HG02884 (cell line): ENCODE measurements around the gene TRIB2.

Experiments used
- ATAC-seq: cut with Tn5 transposase; IDR thresholded peaks from one replicate; pipeline ENCODE4 v1.9.1; 2021; ENCODE audit warnings: mild to moderate bottlenecking, moderate library complexity; ENCODE audit not compliant: unreplicated experiment

The TRIB2 gene

DNA sequence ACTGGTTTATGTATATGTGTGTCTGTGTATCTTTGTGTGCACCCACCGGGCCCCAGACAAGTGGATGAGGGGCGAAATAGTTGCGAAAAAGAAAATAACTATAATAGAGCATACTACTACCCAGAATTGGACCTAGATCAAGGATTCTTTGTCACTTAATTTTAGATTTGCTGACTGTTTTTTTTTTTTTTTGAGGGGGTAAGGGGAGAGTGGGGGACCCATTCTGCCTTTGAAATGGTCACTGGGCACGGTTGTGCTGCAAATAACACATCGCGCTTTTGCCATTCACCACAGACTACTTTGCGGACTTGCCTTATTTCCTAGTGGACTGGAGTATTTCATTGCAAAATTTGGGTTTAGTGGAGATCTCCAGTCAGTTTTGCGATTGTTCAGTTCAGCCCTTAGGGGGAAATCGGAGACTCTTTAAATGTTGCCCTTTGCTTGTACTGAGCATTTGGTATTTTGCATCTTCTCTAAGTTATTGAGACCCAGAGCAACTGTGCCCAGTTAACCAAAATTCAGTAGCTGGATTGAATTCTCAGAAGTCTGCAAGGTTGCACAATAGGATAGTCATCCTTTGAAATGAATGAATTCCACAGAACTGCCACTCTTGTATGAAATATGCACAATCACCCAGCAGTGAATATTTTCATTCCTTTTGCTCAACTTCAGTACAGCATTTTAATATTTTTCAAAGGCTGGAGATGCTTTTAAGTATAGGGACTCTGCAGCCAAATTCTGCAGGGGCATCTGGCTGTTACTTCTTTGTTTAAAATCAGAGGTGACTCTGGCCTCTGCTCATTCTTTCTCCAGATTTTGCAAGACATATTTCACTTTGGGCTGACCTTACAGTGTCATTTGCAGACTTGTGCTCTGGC, 2.9 kb downstream of the TRIB2 start:
- no peak for ATAC-seq

DNA sequence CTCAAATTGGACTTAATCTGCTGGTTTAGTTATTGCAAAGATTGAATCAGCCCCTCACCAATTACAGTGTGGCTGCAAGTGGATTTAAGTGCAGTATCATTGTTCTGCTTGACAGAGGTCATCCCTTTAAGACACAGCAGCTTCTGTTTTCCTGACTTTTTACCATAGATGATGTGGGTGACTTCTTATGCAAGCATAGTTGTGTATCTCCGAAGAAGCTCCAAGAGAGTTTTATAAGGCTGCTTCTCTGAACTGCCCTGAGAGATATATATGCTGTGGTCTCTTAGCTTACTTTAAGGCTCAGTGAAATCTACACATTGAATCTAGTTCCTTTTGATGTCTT, 3.5 kb downstream of the TRIB2 start:
- no peak for ATAC-seq

DNA sequence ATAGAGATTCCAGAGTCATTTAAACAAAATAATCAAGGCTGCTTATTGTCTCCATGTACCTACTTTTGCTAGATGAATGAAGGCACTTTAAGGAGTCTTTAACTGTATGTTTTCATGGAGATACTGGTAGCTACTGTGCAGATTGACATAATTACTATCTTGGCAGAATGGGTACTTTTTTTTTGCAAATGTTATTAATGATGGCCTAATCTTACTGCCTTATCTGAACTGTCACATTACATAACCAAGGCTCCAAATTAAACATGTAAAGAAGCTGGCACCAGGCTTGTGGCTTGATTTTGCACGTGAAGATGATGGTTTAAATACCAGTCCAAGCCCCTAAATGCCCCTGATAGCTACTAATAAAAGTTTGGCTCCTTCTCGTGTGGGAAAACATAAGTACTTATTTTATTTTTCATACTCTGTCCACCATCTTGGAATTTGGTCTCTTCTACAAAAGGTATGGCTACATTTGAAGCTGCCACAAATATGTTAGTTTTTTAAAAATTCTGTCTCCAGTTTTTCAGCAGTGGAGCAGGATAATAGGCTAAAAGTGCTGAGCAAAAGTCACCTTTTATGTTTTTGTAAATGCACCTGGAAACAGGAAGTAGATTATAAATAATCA, 4.1 kb downstream of the TRIB2 start:
- no peak for ATAC-seq

DNA sequence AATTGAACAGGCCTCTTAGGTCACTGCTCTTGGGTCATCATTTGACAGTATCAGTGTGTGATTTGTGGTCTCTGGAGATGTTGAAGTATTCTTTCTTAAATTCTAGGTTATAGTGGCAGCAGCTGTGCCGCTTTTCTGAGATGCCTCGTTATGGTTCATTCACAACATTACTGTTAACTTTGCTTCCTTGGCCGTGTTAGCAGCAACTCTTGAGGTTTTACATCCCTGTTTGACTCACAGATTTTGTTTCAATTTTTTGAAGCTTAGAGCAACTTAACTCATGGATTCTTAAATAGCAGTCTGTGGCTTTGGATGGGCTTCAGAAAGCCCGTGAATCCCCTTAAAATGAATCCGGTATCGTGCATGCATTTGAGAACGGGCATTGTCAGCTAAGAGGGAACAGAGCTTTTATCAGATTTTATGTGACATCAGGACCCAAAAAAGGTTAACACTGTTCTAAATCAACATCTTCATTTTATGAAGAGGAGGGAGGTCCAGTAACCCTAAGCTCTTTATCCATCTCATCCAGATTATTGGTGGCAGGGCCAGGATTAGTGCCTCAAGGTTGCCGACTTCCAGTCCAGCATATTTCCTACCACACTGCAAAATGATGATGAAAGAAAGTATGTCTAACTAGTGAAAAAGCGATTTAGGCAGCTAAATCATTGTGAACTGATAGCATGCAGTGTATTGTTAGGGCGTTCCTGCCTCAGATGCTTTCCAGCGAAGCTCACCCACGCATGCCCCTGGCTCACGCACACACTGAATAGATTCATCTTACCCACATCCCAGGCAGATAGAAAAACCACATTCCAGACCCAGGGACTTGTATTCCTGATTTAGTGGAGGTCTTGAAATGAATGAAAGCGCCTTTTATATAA, 5.1 kb downstream of the TRIB2 start:
- ATAC-seq, result no peak

DNA sequence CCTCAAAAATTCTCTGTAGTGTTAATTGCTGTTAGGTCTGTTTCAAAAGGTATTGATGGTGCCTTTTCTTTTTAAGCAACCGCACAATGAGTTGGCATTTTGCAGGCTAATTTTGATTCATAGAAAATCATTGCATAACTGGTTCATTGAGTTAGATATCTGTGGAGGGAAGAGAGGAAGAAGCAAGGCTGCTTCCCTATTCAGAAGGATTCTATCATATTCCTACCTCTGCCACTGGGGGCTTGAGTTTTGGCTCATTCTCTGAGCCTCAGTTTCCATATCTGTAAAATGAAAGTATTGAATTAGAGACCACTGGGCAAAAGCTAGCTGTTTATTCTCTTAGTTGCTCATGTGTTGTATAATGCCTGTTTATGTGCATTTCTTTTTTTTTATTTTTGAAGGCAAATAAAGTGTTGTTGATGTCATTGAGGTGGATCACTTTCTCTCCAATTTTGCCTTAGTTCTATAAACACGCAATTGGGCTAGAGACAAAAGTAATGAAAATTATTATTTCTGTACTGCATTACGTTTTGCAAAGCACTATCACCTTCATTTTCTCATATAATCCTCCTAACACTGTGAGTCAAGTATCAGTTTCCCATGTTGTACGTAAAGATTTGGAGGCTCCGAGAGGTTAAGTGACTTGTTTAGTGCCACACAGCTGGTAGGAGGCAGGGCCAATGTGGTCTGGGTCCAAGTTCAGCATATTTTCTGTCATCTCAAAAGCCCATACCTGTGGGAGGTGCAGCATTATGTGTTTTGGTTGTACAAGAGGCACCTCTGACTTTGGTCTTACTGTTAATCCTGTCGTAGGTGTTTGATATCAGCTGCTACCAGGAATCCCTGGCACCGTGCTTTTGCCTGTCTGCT, 5.9 kb downstream of the TRIB2 start:
- ATAC-seq, result no peak

DNA sequence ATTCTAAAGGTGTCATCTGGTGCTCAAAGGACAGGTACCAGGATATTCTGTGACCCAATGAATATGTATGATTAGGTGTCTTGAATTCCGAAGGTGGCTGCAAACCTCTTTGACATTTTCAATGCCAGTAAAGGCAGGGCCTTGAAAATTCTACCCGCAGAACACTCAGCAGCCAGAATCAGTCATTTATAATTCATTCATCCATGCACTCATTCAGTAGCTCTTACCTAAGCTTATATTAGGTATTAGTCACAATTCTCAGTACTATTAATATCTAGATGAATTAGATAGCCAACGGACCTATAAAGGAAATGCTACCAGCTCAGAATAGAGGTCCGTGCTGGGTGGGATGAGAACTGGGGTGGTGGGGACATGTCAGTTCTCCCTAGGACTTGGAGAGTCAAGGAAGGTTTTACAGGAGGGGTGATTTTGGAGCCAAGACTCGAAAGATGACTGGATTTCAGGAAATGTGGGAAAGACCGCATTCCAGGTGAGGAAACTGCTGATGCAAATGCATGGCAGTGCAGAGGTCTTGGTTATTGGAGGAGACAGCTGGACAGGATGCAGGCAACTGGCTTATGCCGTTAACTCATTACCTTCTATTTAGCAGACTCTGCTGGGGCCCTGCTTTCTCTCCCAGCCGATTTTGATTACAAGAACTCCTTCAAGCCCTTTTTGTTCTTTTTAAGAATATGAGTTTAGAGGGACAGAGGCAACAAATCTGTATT, 7.2 kb downstream of the TRIB2 start:
- no peak for ATAC-seq

DNA sequence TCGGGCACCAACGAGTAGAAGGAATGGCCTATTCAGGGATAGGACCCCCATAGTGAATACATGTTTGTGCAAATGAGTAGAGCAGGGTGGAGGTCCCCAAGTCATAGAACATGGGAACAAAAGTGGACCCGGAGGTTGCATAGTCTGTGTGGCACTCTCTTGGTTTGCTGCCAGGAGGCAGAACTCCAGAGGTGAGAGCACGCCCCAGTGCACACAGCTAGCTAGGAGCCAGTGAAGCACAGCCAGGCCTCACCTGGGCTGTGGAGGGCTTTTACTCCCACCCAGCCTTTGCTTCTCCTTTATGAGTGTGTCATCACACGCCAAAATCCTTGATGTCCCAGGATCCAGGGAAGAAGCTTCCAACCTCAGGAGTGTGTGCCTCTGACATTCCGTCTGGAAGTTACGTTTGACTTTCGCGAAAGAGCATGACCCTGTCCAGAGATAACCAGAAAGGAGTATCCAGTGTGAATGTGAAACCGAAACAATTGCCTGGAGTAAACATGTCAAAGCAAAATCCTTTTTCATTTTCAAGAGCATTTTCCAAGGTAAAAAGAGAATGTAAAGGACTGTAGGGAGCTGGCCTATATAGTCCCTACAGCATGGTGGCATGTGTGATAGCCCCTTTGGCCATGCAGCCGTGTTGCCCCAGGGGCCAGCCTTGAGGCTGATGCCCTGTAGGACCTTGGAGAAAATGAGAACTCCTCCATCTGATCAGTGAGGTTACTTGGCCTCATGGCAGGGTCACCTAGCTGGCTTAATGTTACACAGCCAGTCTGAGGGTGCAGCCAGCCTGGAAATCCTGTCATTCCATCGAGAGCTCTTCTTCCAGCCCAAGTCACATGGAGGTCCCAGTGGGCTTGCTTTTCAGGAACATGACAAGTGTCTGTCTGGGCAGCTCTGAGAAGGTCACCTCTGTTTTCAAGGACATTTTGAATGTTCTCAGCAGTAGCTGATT, 8.8 kb downstream of the TRIB2 start:
- ATAC-seq, result no peak

DNA sequence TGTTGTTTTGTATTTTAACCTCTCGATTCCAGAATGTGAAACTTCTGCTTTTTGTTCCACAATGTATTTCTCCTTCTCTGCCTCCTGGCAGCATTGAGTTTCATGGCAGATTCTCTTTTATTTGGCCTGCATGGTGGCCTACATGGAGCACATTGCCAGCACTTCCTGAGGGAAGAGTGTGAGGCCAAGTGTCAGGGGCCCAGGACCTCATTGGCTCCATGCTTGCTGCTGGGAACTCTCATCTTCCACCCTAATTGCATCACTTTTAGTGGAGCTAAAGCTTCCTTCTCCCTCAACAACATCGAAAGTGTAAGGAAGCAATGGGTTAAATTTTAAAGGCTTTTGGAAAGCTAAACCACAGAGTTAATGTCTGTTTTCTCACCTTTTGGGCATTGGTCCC, 9.5 kb downstream of the TRIB2 start:
- ATAC-seq, result no peak

DNA sequence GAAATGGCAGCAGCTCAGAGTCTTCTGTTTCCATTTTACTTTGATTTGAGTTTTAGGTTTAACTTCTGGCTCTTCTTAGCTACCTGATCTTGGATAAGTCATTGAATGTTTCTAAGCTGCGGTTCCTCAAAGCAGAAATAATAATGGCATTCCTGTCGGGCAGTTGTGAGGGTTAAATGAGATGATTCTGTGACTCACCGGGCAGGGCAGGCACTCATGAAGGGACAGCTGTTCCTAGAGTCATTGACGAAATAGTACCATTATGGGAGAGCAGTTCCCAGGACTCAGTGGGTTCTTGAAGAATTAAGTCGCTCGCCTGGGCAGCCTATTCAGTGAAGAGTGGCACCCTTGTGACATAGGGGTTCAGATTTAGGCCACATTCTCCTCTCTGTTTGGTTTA, 10.3 kb downstream of the TRIB2 start:
- ATAC-seq, result no peak

DNA sequence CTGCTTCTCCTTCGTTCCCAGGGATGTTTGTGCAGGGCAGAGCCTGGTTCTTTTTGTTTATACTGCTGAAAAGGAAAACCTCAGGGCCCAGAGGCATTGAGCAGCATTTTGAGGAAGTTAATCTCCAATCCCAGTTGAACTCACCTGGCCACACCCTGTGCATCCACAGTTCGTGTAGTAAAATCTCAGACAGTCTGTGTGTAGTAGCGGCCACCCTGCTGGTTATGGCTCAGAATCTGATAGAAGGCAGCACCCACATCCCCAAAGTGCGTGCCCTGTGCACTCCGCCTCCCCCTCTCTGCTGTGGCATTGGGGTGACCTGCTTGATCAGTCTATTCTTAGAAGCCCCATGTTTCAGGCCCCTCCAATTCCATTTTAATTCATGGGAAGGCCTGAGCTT, 10.9 kb downstream of the TRIB2 start:
- ATAC-seq, result no peak

DNA sequence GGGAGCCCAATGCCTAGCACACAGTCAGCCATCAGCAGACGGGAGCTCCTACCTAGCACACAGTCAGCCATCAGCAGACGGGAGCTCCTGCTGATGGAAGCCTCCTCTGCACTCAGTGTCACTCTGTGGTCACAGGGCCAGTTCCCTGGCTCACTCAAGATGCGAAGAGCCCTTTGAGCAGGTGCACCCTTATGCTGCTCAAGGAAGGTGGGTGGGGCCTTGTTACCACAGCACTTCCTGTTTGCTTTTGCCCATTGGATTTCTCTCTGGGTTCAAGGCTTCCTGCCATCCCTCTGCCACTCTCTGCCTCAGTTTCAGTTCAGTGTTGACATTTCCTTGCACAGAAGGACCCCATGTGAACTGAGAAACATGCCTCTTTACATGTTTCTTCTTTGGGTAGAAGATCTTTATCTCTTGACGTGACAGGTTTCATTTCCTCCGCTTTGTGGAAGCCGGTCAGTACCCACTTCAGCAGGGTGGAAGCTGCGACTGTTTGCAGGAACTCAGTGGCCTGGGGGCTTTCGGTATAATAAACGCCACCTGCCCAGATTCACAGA, 11.6 kb downstream of the TRIB2 start:
- peak; percentile 91 for ATAC-seq

DNA sequence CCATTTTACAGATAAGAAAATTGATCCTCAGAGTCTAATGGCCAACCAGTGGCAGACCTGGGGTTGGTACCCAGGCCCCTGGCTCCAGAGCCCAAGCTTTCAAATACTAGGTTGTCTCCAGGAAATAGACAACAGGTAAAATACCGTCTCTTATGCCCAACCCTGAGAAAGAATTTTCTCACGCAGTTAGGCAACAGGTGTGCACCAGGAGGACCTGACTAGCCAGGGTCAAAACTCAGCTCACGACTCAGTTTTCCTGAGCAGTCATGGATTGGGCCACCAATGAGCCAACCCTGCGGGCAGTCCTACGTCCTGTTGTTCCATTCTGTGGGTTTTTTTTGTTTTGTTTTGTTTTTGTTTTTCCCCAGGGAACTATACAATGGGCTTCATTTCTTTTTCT, 13.5 kb downstream of the TRIB2 start:
- no peak for ATAC-seq

DNA sequence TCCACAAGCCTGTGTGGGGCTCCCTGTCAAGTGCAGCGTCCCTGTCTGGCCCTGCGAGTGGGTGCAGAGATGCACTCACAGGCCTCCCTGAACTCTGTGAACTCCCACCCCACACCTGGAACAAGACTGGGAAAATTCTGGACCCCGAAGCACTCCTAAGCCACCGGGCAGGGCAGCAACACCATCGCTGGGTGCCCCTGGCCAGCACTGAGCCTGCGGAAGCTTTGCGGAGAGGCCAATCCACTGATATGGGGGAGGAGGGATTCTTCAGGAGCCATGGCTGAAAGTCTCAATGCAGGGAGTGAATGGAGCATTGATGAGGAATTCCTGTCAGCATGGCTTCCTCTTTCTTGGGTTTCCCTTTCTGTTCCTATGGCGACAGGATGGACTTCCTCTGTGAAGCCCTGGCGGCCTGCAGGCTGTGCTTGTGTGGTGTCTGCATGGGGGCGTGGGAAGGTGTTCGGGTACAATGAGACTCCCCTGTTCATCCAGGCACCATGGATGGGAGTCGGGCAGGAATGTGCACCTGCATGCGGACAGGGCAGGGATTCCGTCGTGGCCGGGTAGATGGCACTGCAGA, 15.1 kb downstream of the TRIB2 start:
- no peak for ATAC-seq

DNA sequence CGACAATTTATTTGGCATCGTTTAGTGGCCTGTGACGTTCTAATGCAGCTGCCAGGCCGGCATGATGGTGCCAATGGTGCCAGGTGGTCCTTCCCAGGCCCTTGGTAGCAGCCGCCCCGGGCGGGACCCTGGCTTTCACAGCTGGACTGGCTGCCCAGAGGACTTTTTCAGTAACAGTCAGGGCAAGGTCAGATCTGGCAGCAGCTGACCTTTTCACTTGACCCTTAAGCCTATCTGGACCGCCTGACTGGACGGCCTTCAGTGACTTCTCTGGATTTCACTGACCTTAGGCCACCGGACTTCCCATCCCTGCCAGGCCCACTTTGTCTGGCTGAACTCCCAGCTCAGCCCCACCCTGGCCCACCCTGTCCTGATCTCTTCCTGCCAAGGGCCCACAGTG, 15.9 kb downstream of the TRIB2 start:
- ATAC-seq, result no peak

DNA sequence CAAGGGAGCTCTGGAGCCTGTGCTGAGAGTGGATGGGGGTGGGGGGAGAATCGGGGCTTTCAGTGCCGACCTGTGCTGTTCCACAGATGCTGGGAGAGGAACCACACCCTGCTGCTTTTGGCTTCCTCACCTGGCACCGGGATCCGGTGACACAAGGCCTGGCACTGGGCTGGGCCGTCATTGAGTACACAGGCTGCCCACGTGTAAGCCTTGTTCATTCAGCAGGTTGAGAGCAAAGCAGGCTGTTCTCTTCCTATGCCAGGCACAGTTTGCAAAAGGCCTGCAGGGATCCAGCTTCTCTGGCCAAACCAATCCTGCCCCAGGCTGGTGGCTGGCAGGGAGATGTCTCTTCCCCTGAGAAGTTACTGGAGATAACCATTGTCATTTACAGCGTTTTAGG, 17.1 kb downstream of the TRIB2 start:
- ATAC-seq, result no peak

DNA sequence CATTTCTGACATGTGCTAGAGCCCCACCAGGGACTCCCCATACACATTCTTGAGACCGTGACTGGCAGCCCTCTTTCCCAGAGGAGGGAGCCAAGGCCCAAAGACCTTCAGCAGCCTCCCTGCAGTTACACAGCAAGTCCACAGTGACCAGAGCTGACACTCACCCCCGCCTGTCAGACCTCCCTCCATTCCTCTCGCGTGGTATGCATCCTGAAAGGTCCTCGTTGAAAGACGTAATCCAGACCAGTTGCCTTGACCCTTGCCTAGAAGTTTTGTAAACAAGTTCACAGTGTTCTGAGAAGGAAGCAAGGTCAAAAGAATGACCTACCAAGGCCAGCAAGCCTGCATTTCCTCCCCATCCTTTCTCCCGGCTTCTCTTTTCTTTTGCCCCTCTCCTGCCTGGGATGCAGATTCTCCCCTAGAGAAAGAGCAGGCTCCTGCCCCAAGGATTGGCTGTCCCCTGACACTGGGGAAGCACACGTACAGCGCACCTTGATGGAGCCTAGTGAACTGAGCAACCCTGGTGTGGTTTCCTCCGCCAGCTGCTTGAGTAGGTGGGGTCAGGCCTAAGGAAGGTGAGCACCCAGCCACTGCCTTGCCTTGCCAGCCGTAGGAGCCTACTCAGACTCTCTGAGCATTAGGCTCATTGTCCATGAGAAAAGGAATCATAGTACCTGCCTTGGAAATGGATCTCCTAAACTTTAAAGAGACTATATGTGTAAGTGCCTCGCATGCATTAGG, 18.3 kb downstream of the TRIB2 start:
- ATAC-seq, result no peak

DNA sequence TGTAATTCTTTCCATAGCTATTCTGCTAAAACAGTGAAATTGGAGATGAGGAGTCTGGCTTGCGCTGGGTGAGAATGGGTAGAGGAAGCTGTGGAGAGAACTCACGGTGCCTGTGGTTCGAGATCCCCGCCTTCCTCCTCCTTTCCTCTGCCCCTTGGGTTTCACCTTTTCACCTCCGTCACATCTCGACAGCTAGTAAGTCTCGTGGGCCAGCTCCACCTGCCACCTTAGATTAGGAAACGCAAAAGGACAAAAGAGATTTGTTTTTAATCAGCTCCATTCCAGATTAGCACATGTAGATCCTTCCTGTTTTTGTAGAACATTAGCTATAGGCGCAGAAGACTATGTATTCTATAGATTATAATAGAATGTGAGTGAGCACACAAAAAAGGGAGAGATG, 20.6 kb downstream of the TRIB2 start:
- ATAC-seq, result no peak
